Lower leg skin (tissue), 3 donors: ENCODE results near the gene PSD2.

Source experiments
- CTCF ChIP-seq, 3 donors: fragments of 450-650 bp; IDR thresholded peaks; one replicate each; pipeline ENCODE4 v1.5.1; 2016; ENCODE audit warnings: antibody characterized with exemption in 3 of 3, mild to moderate bottlenecking in 3 of 3, moderate library complexity in 2 of 3
- POLR2A ChIP-seq, 2 donors: fragments of 450-650 bp; IDR thresholded peaks; one replicate each; pipeline ENCODE4 v1.6.1; 2016 to 2017; ENCODE audit warnings: antibody characterized with exemption in 2 of 2, mild to moderate bottlenecking in 1 of 2, moderate library complexity in 1 of 2

GRCh38 chr5:139854029-139854605, 58.5 kb downstream of the PSD2 start:
- TF ChIP-seq CTCF (IDR thresholded peaks at IDR 0.05) (no peak), POLR2A (IDR thresholded peaks at IDR 0.05) (no peak)
